ENCODE measurements around the gene DCANP1. TPM values are rescaled to one million over a fixed set of nuclear protein-coding genes. Genes with fewer than 3 reads are reported as not detected.
"Not testable (repeated sequence)": the region's sequence is repeated elsewhere in the genome, so short reads cannot be mapped to it uniquely, and the experiment has no call there.

DCANP1 gene
- not detected for total RNA-seq

GRCh38 chr5:135447298-135447929 is at the start of gene DCANP1:
DCANP1 (minus strand) TSS chr5:135447348; CDS start chr5:135447108, 240 bp downstream.
- Mint-ChIP-seq H3K27me3 (no peaks in the 10 kb centered on the region), H3K27ac (no peak within 1 kb of the TSS), H3K4me3 (no peak within 1 kb of the TSS), H3K36me3 (no peaks in the 10 kb centered on the region), H3K4me1 (no peaks in the 10 kb centered on the region), H3K9me3 (no peaks in the 10 kb centered on the region)
- no peak for DNase-seq

GRCh38 chr5:135495531-135495930 is 48.4 kb upstream of the DCANP1 start:
- H3K27ac Mint-ChIP-seq, H3K9me3 Mint-ChIP-seq, H3K4me1 Mint-ChIP-seq, DNase-seq, H3K36me3 Mint-ChIP-seq, H3K4me3 Mint-ChIP-seq: not testable (repeated sequence)
- peaks cover 61% of the 10 kb centered on the region for H3K27me3 Mint-ChIP-seq

- Mint-ChIP-seq H3K4me3 (no peak overlapping the region), H3K27ac (no peak overlapping the region), H3K36me3 (no peaks in the 10 kb centered on the region), H3K4me1 (peaks cover 13% of the 10 kb centered on the region), H3K27me3 (peaks cover 67% of the 10 kb centered on the region), H3K9me3 (no peaks in the 10 kb centered on the region)
- no peak for DNase-seq
Measured at GRCh38 chr5:135494196-135494595, 47.0 kb upstream of the DCANP1 start.

GRCh38 chr5:135493406-135494180 is 46.4 kb upstream of the DCANP1 start:
- no peak overlapping the region for H3K27ac Mint-ChIP-seq
- H3K4me1 Mint-ChIP-seq: peaks cover 14% of the 10 kb centered on the region
- H3K4me3 Mint-ChIP-seq: no peak overlapping the region
- no peak for DNase-seq
- peaks cover 70% of the 10 kb centered on the region for H3K27me3 Mint-ChIP-seq
- no peaks in the 10 kb centered on the region for H3K9me3 Mint-ChIP-seq
- H3K36me3 Mint-ChIP-seq: no peaks in the 10 kb centered on the region

GRCh38 chr5:135492319-135492626 is 45.1 kb upstream of the DCANP1 start:
- H3K36me3 Mint-ChIP-seq: no peaks in the 10 kb centered on the region
- H3K4me1 Mint-ChIP-seq: peaks cover 16% of the 10 kb centered on the region

GRCh38 chr5:135491552-135492318 is 44.6 kb upstream of the DCANP1 start:
- no peak for DNase-seq
- peaks cover 16% of the 10 kb centered on the region for H3K4me1 Mint-ChIP-seq
- H3K36me3 Mint-ChIP-seq: no peaks in the 10 kb centered on the region
- peaks cover 79% of the 10 kb centered on the region for H3K27me3 Mint-ChIP-seq
- H3K9me3 Mint-ChIP-seq: no peaks in the 10 kb centered on the region
- no peak overlapping the region for H3K27ac Mint-ChIP-seq
- no peak overlapping the region for H3K4me3 Mint-ChIP-seq

More at GRCh38 chr5:135492319-135492626, 45.1 kb upstream of the DCANP1 start:
- Mint-ChIP-seq H3K27me3 (peaks cover 78% of the 10 kb centered on the region), H3K27ac (no peak overlapping the region), H3K9me3 (no peaks in the 10 kb centered on the region), H3K4me3 (no peak overlapping the region)
- no peak for DNase-seq

- H3K36me3 Mint-ChIP-seq: no peaks in the 10 kb centered on the region
- DNase-seq: no peak
- peaks cover 82% of the 10 kb centered on the region for H3K27me3 Mint-ChIP-seq
- no peak overlapping the region for H3K27ac Mint-ChIP-seq
- H3K4me1 Mint-ChIP-seq: peaks cover 16% of the 10 kb centered on the region
- no peak overlapping the region for H3K4me3 Mint-ChIP-seq
- no peaks in the 10 kb centered on the region for H3K9me3 Mint-ChIP-seq
Measured at GRCh38 chr5:135491038-135491551, 43.9 kb upstream of the DCANP1 start.

GRCh38 chr5:135490245-135491037 is 43.3 kb upstream of the DCANP1 start:
- H3K27me3 Mint-ChIP-seq: peaks cover 81% of the 10 kb centered on the region
- H3K4me3 Mint-ChIP-seq: no peak overlapping the region
- DNase-seq: no peak
- H3K27ac Mint-ChIP-seq: no peak overlapping the region
- H3K9me3 Mint-ChIP-seq: no peaks in the 10 kb centered on the region
- H3K36me3 Mint-ChIP-seq: no peaks in the 10 kb centered on the region
- H3K4me1 Mint-ChIP-seq: peaks cover 16% of the 10 kb centered on the region

GRCh38 chr5:135489466-135490244 is 42.5 kb upstream of the DCANP1 start:
- no peak overlapping the region for H3K4me3 Mint-ChIP-seq
- DNase-seq: no peak
- no peaks in the 10 kb centered on the region for H3K9me3 Mint-ChIP-seq
- H3K27ac Mint-ChIP-seq: peak overlapping the region; percentile 25
- H3K36me3 Mint-ChIP-seq: no peaks in the 10 kb centered on the region
- H3K27me3 Mint-ChIP-seq: peaks cover 83% of the 10 kb centered on the region
- peaks cover 16% of the 10 kb centered on the region for H3K4me1 Mint-ChIP-seq

- no peak for DNase-seq
- H3K27me3 Mint-ChIP-seq: peaks cover 79% of the 10 kb centered on the region
- no peak overlapping the region for H3K27ac Mint-ChIP-seq
- no peaks in the 10 kb centered on the region for H3K9me3 Mint-ChIP-seq
- H3K36me3 Mint-ChIP-seq: no peaks in the 10 kb centered on the region
- peaks cover 16% of the 10 kb centered on the region for H3K4me1 Mint-ChIP-seq
- no peak overlapping the region for H3K4me3 Mint-ChIP-seq
Measured at GRCh38 chr5:135488727-135489465, 41.7 kb upstream of the DCANP1 start.

GRCh38 chr5:135487839-135488514 is 40.8 kb upstream of the DCANP1 start:
- no peaks in the 10 kb centered on the region for H3K9me3 Mint-ChIP-seq
- no peak overlapping the region for H3K4me3 Mint-ChIP-seq
- peaks cover 74% of the 10 kb centered on the region for H3K27me3 Mint-ChIP-seq
- peaks cover 16% of the 10 kb centered on the region for H3K4me1 Mint-ChIP-seq
- no peak overlapping the region for H3K27ac Mint-ChIP-seq
- no peaks in the 10 kb centered on the region for H3K36me3 Mint-ChIP-seq
- no peak for DNase-seq

GRCh38 chr5:135487037-135487395 is 39.9 kb upstream of the DCANP1 start:
- no peak overlapping the region for H3K27ac Mint-ChIP-seq
- DNase-seq: no peak
- no peaks in the 10 kb centered on the region for H3K9me3 Mint-ChIP-seq
- H3K27me3 Mint-ChIP-seq: peaks cover 64% of the 10 kb centered on the region
- peaks cover 16% of the 10 kb centered on the region for H3K4me1 Mint-ChIP-seq
- no peaks in the 10 kb centered on the region for H3K36me3 Mint-ChIP-seq
- no peak overlapping the region for H3K4me3 Mint-ChIP-seq
